DND-41 (cell line): ENCODE results near the gene VAC14.

Experiments used
- EZH2 ChIP-seq: IDR thresholded peaks from 3 replicates; pipeline ENCODE4 v1.6.1; 2012; ENCODE audit warnings: borderline replicate concordance, low read depth, mild to moderate bottlenecking, moderate library complexity, low read length, inconsistent platforms; ENCODE audit not compliant: severe bottlenecking
- TF ChIP-seq, protein P1 (sequence below): IDR thresholded peaks from 2 replicates; pipeline ENCODE4 v1.5.1; 2012; ENCODE audit warnings: borderline replicate concordance, low read length, moderate library complexity, mild to moderate bottlenecking; ENCODE audit not compliant: poor library complexity, severe bottlenecking; ENCODE audit errors: extremely low read depth

DNA sequence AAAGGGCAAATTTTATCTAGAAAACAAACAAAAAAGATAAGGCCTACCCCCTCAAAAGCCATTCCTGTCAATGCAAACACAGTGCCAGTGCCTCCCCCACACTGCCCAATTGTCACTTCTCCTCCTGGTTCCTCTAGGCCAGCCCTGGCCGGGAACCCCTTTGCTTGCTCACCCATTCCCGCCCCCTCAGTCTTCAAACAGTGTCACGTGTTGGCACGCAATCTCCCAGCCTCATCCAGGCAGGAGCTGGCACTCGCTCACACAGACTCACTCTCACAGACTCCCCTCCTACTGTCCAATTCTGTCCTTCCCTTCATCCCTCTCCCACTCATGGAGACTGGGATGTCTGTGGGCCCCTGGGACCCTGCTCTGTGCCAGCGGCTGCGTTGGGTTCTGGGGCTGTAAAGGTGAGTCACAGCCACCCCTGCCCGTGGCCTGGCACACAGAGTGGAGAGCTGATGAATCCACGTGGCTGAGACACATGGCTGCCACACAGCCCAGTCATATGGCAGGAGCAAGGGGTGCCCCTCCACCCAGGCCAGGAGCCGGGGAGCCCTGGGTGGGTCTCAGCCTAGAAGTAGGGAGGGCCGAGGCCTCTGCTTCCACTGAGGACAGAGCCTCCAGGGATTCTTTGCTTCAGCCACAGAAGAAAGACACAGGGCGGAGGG is 54.8 kb downstream of the VAC14 start:
- TF ChIP-seq, protein P1, sequence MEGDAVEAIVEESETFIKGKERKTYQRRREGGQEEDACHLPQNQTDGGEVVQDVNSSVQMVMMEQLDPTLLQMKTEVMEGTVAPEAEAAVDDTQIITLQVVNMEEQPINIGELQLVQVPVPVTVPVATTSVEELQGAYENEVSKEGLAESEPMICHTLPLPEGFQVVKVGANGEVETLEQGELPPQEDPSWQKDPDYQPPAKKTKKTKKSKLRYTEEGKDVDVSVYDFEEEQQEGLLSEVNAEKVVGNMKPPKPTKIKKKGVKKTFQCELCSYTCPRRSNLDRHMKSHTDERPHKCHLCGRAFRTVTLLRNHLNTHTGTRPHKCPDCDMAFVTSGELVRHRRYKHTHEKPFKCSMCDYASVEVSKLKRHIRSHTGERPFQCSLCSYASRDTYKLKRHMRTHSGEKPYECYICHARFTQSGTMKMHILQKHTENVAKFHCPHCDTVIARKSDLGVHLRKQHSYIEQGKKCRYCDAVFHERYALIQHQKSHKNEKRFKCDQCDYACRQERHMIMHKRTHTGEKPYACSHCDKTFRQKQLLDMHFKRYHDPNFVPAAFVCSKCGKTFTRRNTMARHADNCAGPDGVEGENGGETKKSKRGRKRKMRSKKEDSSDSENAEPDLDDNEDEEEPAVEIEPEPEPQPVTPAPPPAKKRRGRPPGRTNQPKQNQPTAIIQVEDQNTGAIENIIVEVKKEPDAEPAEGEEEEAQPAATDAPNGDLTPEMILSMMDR, result no peak
- TF ChIP-seq EZH2, result no peak
